K562 (cell line): Measurements from ENCODE around the gene BIRC7. TPM values are rescaled to one million over a fixed set of nuclear protein-coding genes. Genes with fewer than 3 reads are reported as not detected.

Experiments
- ATAC-seq: fragments of 200-7000 bp; cut with Tn5 transposase; 3 replicates; pipeline ENCODE4 v1.9.1; 2020; ENCODE audit warnings: moderate library complexity
- BruUV-seq: library from RNA; stranded (reverse); fragments of 400-500 nt; replicated peaks from 2 replicates; lab custom pipeline; 2021; lab: Mats Ljungman, UMichigan
- CTCF ChIA-PET: fragments of 300-600 bp; formaldehyde crosslinking; extraction: SDS; loops from one replicate; lab custom pipeline; 2021; ENCODE audit warnings: low intra/inter-chr PET ratio; lab: Yijun Ruan, JAX
- POLR2A ChIA-PET: fragments of 300-600, 350-650 bp; sonication (Branson Sonifier 250); formaldehyde crosslinking; extraction: SDS; loops from one replicate; lab custom pipeline; 2021; ENCODE audit warnings: antibody characterized with exemption, inconsistent platforms; lab: Yijun Ruan, JAX
- DNase-seq, 4 experiments: peaks; one replicate each; pipeline versions ENCODE4 v3.0.0 to v3.0.0-alpha.2; 2011 to 2018; ENCODE audit warnings: low spot score in 3 of 4, mixed read lengths in 3 of 4; ENCODE audit errors: extremely low read depth in 1 of 4
- FAIRE-seq: peaks from 2 replicates; lab custom pipeline; 2011; peaks lifted over from hg19 to GRCh38; lab: Jason Lieb, UNC
- H2AFZ ChIP-seq: 2 replicates; pipeline ENCODE4 v1.6.0; 2011; ENCODE audit warnings: low read depth, low read length, control low read depth, inconsistent platforms
- H3K27ac ChIP-seq: fragments of 200-600 bp; 3 replicates; pipeline ENCODE4 v1.8.0; 2011; ENCODE audit warnings: low read depth, mild to moderate bottlenecking, control low read depth, inconsistent platforms, low read length, moderate library complexity, mixed read lengths; ENCODE audit errors: extremely low read depth
- H3K27me3 ChIP-seq, 2 experiments: fragments of 300-600 bp in 1 of 2; 2 replicates in 1 of 2; 3 replicates in 1 of 2; pipeline versions ENCODE4 v1.6.0 to v1.8.0; 2011; ENCODE audit warnings: inconsistent platforms in 2 of 2, low read length in 2 of 2, mild to moderate bottlenecking in 1 of 2, mixed read lengths in 1 of 2, moderate library complexity in 1 of 2; ENCODE audit not compliant: control insufficient read depth in 2 of 2, insufficient read depth in 2 of 2
- H3K36me3 ChIP-seq: fragments of 300-600 bp; 3 replicates; pipeline ENCODE4 v1.8.0; 2011; ENCODE audit warnings: mild to moderate bottlenecking, low read length, inconsistent platforms; ENCODE audit not compliant: control insufficient read depth, insufficient read depth
- H3K4me1 ChIP-seq, 2 experiments: fragments of 200-600 bp in 1 of 2; replicated peaks in 1 of 2; 2 replicates in 1 of 2; 3 replicates in 1 of 2; pipeline versions ENCODE4 v1.5.1 to v1.8.0; 2011; ENCODE audit warnings: inconsistent platforms in 2 of 2, low read length in 2 of 2, mild to moderate bottlenecking in 1 of 2, mixed read lengths in 1 of 2, moderate library complexity in 1 of 2; ENCODE audit not compliant: control insufficient read depth in 2 of 2, insufficient read depth in 2 of 2
- H3K4me2 ChIP-seq: 2 replicates; pipeline ENCODE4 v1.6.1; 2011; ENCODE audit warnings: low read length, control low read depth, inconsistent platforms, mixed read lengths; ENCODE audit not compliant: insufficient read depth
- H3K4me3 ChIP-seq: fragments of 200-600 bp; sonication (generic), shearing (Covaris generic); 2 replicates; pipeline ENCODE4 v1.5.1; 2016; ENCODE audit warnings: control low read depth, inconsistent platforms
- H3K79me2 ChIP-seq: fragments of 200-600 bp; 3 replicates; pipeline ENCODE4 v1.8.0; 2011; ENCODE audit warnings: low read length, inconsistent platforms; ENCODE audit not compliant: control insufficient read depth, insufficient read depth
- H3K9ac ChIP-seq, 2 experiments: 2 replicates each; pipeline versions ENCODE4 v1.6.0 to v1.6.1; 2011; ENCODE audit warnings: low read depth in 2 of 2, low read length in 2 of 2, control low read depth in 1 of 2, inconsistent platforms in 1 of 2, mild to moderate bottlenecking in 1 of 2, mixed read lengths in 1 of 2; ENCODE audit not compliant: insufficient read depth in 1 of 2
- H3K9me1 ChIP-seq: one replicate; pipeline ENCODE4 v1.6.0; 2011; ENCODE audit warnings: inconsistent platforms, mild to moderate bottlenecking, low read length, moderate library complexity; ENCODE audit not compliant: control insufficient read depth, insufficient read depth
- H3K9me3 ChIP-seq: replicated peaks from 2 replicates; pipeline ENCODE4 v1.5.1; 2011; ENCODE audit warnings: low read depth, low read length, inconsistent platforms; ENCODE audit not compliant: control insufficient read depth, insufficient read depth
- H4K20me1 ChIP-seq: replicated peaks from 2 replicates; pipeline ENCODE4 v1.6.1; 2011; ENCODE audit warnings: low read length, inconsistent platforms, mixed read lengths; ENCODE audit not compliant: control insufficient read depth, insufficient read depth
- BRD9 ChIP-seq: fragments of 450-650 bp; IDR thresholded peaks from 2 replicates; pipeline ENCODE4 v1.6.1; 2018; ENCODE audit warnings: low read depth; ENCODE audit not compliant: partially characterized antibody
- CHD2 ChIP-seq: IDR thresholded peaks from 2 replicates; pipeline ENCODE4 v1.6.1; 2011; ENCODE audit warnings: low read depth, low read length
- CUX1 ChIP-seq: fragments of 200-800 bp; sonication (Bioruptor generic); IDR thresholded peaks from 2 replicates; pipeline ENCODE4 v1.6.1; 2016; ENCODE audit warnings: missing genetic modification characterization, missing compliant biosample characterization
- DEAF1 ChIP-seq: fragments of 450-650 bp; formaldehyde crosslinking; IDR thresholded peaks from 2 replicates; pipeline ENCODE4 v1.4.0; 2020; ENCODE audit warnings: mild to moderate bottlenecking, moderate library complexity
- HCFC1 ChIP-seq: IDR thresholded peaks from 2 replicates; pipeline ENCODE4 v1.6.1; 2012; ENCODE audit warnings: low read depth, low read length, improper control_type of control experiment
- HSF4 ChIP-seq: fragments of 250-450 bp; sonication (Bioruptor Pico); IDR thresholded peaks from 2 replicates; pipeline ENCODE4 v2.1.2; 2022; ENCODE audit warnings: mild to moderate bottlenecking, moderate library complexity, borderline replicate concordance
- ILK ChIP-seq: fragments of 450-650 bp; IDR thresholded peaks from 2 replicates; pipeline ENCODE4 v1.6.1; 2016; ENCODE audit warnings: missing genetic modification characterization, low read depth, mild to moderate bottlenecking, missing compliant biosample characterization, moderate library complexity, borderline replicate concordance
- POLR3A ChIP-seq: IDR thresholded peaks from 2 replicates; pipeline ENCODE4 v1.6.1; 2011; ENCODE audit warnings: borderline replicate concordance, mild to moderate bottlenecking, moderate library complexity; ENCODE audit not compliant: insufficient read length, insufficient read depth; ENCODE audit errors: extremely low read depth
- RCOR1 ChIP-seq, 2 experiments: IDR thresholded peaks; 2 replicates each; pipeline ENCODE4 v1.6.1; 2012; ENCODE audit warnings: low read depth in 2 of 2, low read length in 2 of 2, borderline replicate concordance in 1 of 2, improper control_type of control experiment in 1 of 2
- SETDB1 ChIP-seq: IDR thresholded peaks from one replicate; pipeline ENCODE4 v1.6.1; 2012; ENCODE audit warnings: low read length, control low read depth, inconsistent platforms
- SIX5 ChIP-seq, 2 experiments: IDR thresholded peaks; 2 replicates each; pipeline ENCODE4 v1.6.1; 2011; ENCODE audit warnings: low read length in 2 of 2, borderline replicate concordance in 1 of 2, low read depth in 1 of 2, mild to moderate bottlenecking in 1 of 2, moderate library complexity in 1 of 2; ENCODE audit not compliant: insufficient read depth in 1 of 2
- TCFL5 ChIP-seq: fragments of 250-450 bp; sonication (Bioruptor Pico); conservative IDR thresholded peaks from 2 replicates; pipeline ENCODE4 v1.6.1; 2021; ENCODE audit warnings: mild to moderate bottlenecking, moderate library complexity, matching md5 sums
- ZFPM2 ChIP-seq: fragments of 250-450 bp; sonication (Bioruptor Pico); IDR thresholded peaks from 2 replicates; pipeline ENCODE4 v1.5.1; 2022; ENCODE audit warnings: mild to moderate bottlenecking
- ZFX ChIP-seq: sonication (generic); formaldehyde crosslinking; IDR thresholded peaks from 2 replicates; pipeline ENCODE4 v1.8.0; 2022; ENCODE audit warnings: mild to moderate bottlenecking, missing genetic modification reagents, moderate library complexity
- ZNF175 ChIP-seq: fragments of 200-800 bp; sonication (Bioruptor generic); IDR thresholded peaks from 2 replicates; pipeline ENCODE4 v1.6.1; 2016; ENCODE audit warnings: low read depth, mild to moderate bottlenecking, missing genetic modification characterization, missing compliant biosample characterization
- ZNF3 ChIP-seq: fragments of 250-450 bp; sonication (Bioruptor Pico); IDR thresholded peaks from 2 replicates; pipeline ENCODE4 v1.5.0; 2021; ENCODE audit warnings: mild to moderate bottlenecking, moderate library complexity
- WGBS: fragments of 100-300 bp; shearing (Covaris generic); methylation state at CpG from one replicate; pipeline ENCODE4 v1.1.6; 2016; ENCODE audit warnings: low coverage, mixed read lengths; ENCODE audit not compliant: insufficient coverage; ENCODE audit errors: missing lambda C conversion rate; 5-methylcytosine and 5-hydroxymethylcytosine counted together
- in situ Hi-C: fragments of 300-500 bp; cut with MboI; formaldehyde crosslinking; loops from 4 replicates; pipeline ENCODE4 v1.15.0; 2018; ENCODE audit warnings: inconsistent platforms, mixed read lengths
- intact Hi-C: fragments of 100-400 bp; cut with micrococcal nuclease; formaldehyde crosslinking; loops from 2 replicates; pipeline ENCODE4 v1.14.2; 2022
- polyA plus RNA-seq, 8 experiments: library from polyadenylated mRNA; depleted of rRNA in 4 of 8; stranded (reverse) in 5 of 8; unstranded in 3 of 8; fragments of >200 nt; fragmentation: Nextera tagmentation in 2 of 8; fragmentation: Illumina TruSeq in 1 of 8; extraction: Ambion mirVana in 2 of 8; extraction: Trizol in 1 of 8; gene quantifications; 2 replicates each; pipeline versions ENCODE4 v1.2.1 to v1.2.3, GENCODE V29; 2011 to 2014; ENCODE audit warnings: inconsistent platforms in 1 of 8, missing spikeins in 1 of 8
- total RNA-seq, 7 experiments: library from RNA; depleted of rRNA in 6 of 7; stranded (reverse); fragments of >200 nt in 6 of 7; fragmentation: Illumina TruSeq in 2 of 7; extraction: Trizol in 2 of 7; gene quantifications; 2 replicates each; pipeline versions ENCODE4 v1.2.1 to v1.2.3, GENCODE V29; 2011 to 2021; ENCODE audit warnings: low replicate concordance in 1 of 7

Gene BIRC7
- total and polyA plus RNA-seq, 9 of the 15 experiments (the other 6 are each of a cell fraction or from before 2014, with no cell fraction given), result 0.14 to 0.19 (median 0.16) TPM; not detected in 5

DNA sequence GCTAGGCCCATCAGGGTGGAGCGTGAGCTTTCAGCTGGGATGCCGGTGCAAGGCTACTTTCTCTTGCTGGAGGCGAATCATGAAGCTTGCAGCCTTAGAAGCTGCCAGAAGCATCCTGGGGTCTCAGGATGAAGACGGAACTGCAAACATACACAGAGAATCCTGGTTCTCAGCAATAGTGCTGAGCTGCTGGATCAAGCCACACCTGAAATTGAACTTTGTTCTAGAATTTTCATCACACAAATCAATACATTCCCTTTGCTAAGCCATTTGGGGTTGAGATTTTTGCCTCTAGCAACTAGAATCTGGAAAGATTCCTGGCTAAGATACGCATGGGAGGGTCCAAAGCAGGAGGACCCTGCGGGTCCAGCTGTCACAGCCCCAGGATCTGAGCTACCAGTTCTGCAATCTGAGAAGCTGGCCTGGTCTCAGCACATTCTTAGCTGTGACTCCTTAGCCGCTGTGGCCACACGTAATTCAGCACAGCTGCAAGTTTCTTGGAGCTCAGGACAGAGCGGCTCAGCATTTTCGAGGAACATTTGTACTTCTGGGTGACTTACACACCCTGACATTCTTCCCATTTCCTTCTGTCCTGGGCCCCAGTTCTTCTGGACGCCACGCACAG is 30.3 kb downstream of the BIRC7 start:
- Histone ChIP-seq H3K9me3 (no peaks in the 10 kb centered on the region), H3K4me3 (no peak overlapping the region), H3K27me3 (peaks cover 4 to 39% of the 10 kb centered on the region in 2 experiments), H3K4me1 (peaks cover 11 to 14% of the 10 kb centered on the region in 2 experiments), H3K9ac (no peak overlapping the region), H4K20me1 (0 out of 2 replicates have a peak, but pooled peaks cover 7% of the 10 kb centered on the region), H3K79me2 (no peaks in the 10 kb centered on the region), H3K36me3 (no peaks in the 10 kb centered on the region), H3K4me2 (no peak overlapping the region), H3K9me1 (no peaks in the 10 kb centered on the region), H3K27ac (no peak overlapping the region), H2AFZ (no peak overlapping the region)
- ATAC-seq (no peak), DNase-seq (no peak), FAIRE-seq (no peak)
- no TSS peak for BruUV-seq
- ChIA-PET CTCF (no interaction called here), POLR2A (interaction anchor here (0.6 kb wide), 2 partner anchors 196 to 260 kb away, joined by 3 to 4 read pairs; no protein-coding TSS in a partner anchor)
- in situ Hi-C loops, result no loop called here
- 22% methylated on average over 11 of the region's 12 CpGs for WGBS
- intact Hi-C loops, result no loop called here
- TF ChIP-seq TCFL5 (CRISPR knock-in tag) (no peak), SETDB1 (no peak), RCOR1 (IDR thresholded peaks at IDR 0.05; ENCODE audit: borderline replicate concordance in 1 of 2, low read depth in 2 of 2, low read length in 2 of 2) (no peak), POLR3A (no peak), SIX5 (IDR thresholded peaks at IDR 0.05; ENCODE audit: borderline replicate concordance in 1 of 2, insufficient read depth in 1 of 2, low read depth in 1 of 2, low read length in 2 of 2) (no peak), ILK (tag) (no peak), BRD9 (no peak), DEAF1 (no peak), CHD2 (no peak), ZFPM2 (CRISPR knock-in tag) (no peak), HCFC1 (no peak), ZNF3 (CRISPR knock-in tag) (no peak), ZFX (no peak), HSF4 (CRISPR knock-in tag) (no peak), ZNF175 (CRISPR knock-in tag) (no peak), CUX1 (CRISPR knock-in tag) (no peak)
